Sigmoid colon (tissue), 7 donors: Measurements from ENCODE around the gene PABPC4L. TPM values are rescaled to one million over a fixed set of nuclear protein-coding genes. Genes with fewer than 3 reads are reported as not detected.

Source experiments
- DNase-seq: peaks from one replicate; pipeline ENCODE4 v3.0.0-alpha.2; 2019
- H3K27ac ChIP-seq, 4 donors: fragments of 200-600 bp; sonication (generic); one replicate each; pipeline ENCODE4 v1.5.1; 2016 to 2019; ENCODE audit warnings: mild to moderate bottlenecking in 1 of 4
- H3K27me3 ChIP-seq, 3 donors: fragments of 200-600 bp; sonication (generic); one replicate each; pipeline ENCODE4 v1.5.1; 2019; ENCODE audit warnings: mild to moderate bottlenecking in 1 of 3
- H3K36me3 ChIP-seq, 4 donors: fragments of 200-600 bp; sonication (generic); one replicate each; pipeline ENCODE4 v1.5.1; 2016 to 2019
- H3K4me1 ChIP-seq, 4 donors: fragments of 200-600 bp; sonication (generic); one replicate each; pipeline ENCODE4 v1.5.1; 2017 to 2019
- H3K4me3 ChIP-seq, 4 donors: fragments of 200-600 bp; sonication (generic); one replicate each; pipeline ENCODE4 v1.5.1; 2017 to 2019; ENCODE audit warnings: mild to moderate bottlenecking in 2 of 4, moderate library complexity in 1 of 4
- H3K9me3 ChIP-seq, 4 donors: fragments of 200-600 bp in 3 of 4; sonication (generic) in 3 of 4; one replicate each; pipeline versions ENCODE4 v1.5.1 to v1.6.1; 2013 to 2019
- CTCF ChIP-seq, 4 experiments: fragments of 450-650 bp in 3 of 4; fragments of 200-600 bp in 1 of 4; IDR thresholded peaks; one replicate each; pipeline ENCODE4 v1.5.1; 2016 to 2019; ENCODE audit warnings: antibody characterized with exemption in 4 of 4, mild to moderate bottlenecking in 3 of 4, moderate library complexity in 2 of 4
- EP300 ChIP-seq, 4 donors: sonication (generic); formaldehyde crosslinking; IDR thresholded peaks; one replicate each; pipeline ENCODE4 v1.6.1; 2017; ENCODE audit warnings: antibody characterized with exemption in 4 of 4
- POLR2A ChIP-seq, 2 donors: fragments of 450-650 bp; IDR thresholded peaks; one replicate each; pipeline ENCODE4 v1.6.1; 2016; ENCODE audit warnings: antibody characterized with exemption in 2 of 2, mild to moderate bottlenecking in 2 of 2, moderate library complexity in 2 of 2
- POLR2AphosphoS5 ChIP-seq, 4 donors: sonication (generic); formaldehyde crosslinking; IDR thresholded peaks; one replicate each; pipeline ENCODE4 v1.6.1; 2017; ENCODE audit warnings: antibody characterized with exemption in 4 of 4
- WGBS, 2 donors: extraction: QIAGEN DNeasy Blood & Tissue Kit; methylation state at CpG; one replicate each; pipeline ENCODE4 v1.1.7; 2013; 5-methylcytosine and 5-hydroxymethylcytosine counted together
- intact Hi-C: fragments of 100-400 bp; cut with DNase I; formaldehyde crosslinking; loops from one replicate; pipeline ENCODE4 v1.15.1; 2023
- polyA plus RNA-seq, 3 donors: library from polyadenylated mRNA; stranded (reverse); fragments of 200-250 nt; gene quantifications; one replicate each; pipeline ENCODE4 v1.2.3, GENCODE V29; 2013
- total RNA-seq, 4 donors: library from RNA; depleted of rRNA; stranded (reverse); fragments of >200 nt; gene quantifications; one replicate each; pipeline ENCODE4 v1.1.0, GENCODE V29; 2016
- donor health status: healthy with polysubstance abuse.
- donor health status: Bipolar disorder and iron deficiency.
- donor health status: healthy.

PABPC4L gene
- total and polyA plus RNA-seq, 7 donors = 0.20 to 1.8 (median 1.4) TPM; not detected in 2

GRCh38 chr4:134154097-134154496, 47.5 kb downstream of the PABPC4L start:
- no peak for DNase-seq
- Histone ChIP-seq H3K27ac (no peak overlapping the region), H3K4me1 (no peaks in the 10 kb centered on the region), H3K36me3 (no peaks in the 10 kb centered on the region), H3K27me3 (no peaks in the 10 kb centered on the region), H3K9me3 (no peaks in the 10 kb centered on the region), H3K4me3 (no peak overlapping the region)
- intact Hi-C loops = no loop called here
- 84 to 92% methylated on average over 4 of the region's 4 CpGs for WGBS, 2 donors
- no peak for TF ChIP-seq POLR2A (IDR thresholded peaks at IDR 0.05)
- no peak for TF ChIP-seq CTCF (IDR thresholded peaks at IDR 0.05)
- TF ChIP-seq POLR2AphosphoS5 (IDR thresholded peaks at IDR 0.05) = no peak
- no peak for TF ChIP-seq EP300 (IDR thresholded peaks at IDR 0.05)

- intact Hi-C loops = no loop called here
- TF ChIP-seq EP300 (IDR thresholded peaks at IDR 0.05) = no peak
- TF ChIP-seq POLR2AphosphoS5 (IDR thresholded peaks at IDR 0.05) = no peak
- TF ChIP-seq CTCF (IDR thresholded peaks at IDR 0.05) = no peak
- no peak for TF ChIP-seq POLR2A (IDR thresholded peaks at IDR 0.05)
- Histone ChIP-seq H3K27ac (no peak overlapping the region), H3K4me3 (no peak overlapping the region), H3K27me3 (no peaks in the 10 kb centered on the region), H3K4me1 (no peaks in the 10 kb centered on the region), H3K9me3 (no peaks in the 10 kb centered on the region), H3K36me3 (no peaks in the 10 kb centered on the region)
- no peak for DNase-seq
These were observed 53.6 kb downstream of the PABPC4L start for GRCh38 chr4:134147941-134148340.
